GOT3 (cell line): ENCODE measurements around the gene SH2B3.

Experiments used
- DNase-seq: peaks from one replicate; lab custom pipeline; 2025; ENCODE audit warnings: mixed read lengths; lab: John Stamatoyannopoulos, UW

Gene SH2B3

DNA sequence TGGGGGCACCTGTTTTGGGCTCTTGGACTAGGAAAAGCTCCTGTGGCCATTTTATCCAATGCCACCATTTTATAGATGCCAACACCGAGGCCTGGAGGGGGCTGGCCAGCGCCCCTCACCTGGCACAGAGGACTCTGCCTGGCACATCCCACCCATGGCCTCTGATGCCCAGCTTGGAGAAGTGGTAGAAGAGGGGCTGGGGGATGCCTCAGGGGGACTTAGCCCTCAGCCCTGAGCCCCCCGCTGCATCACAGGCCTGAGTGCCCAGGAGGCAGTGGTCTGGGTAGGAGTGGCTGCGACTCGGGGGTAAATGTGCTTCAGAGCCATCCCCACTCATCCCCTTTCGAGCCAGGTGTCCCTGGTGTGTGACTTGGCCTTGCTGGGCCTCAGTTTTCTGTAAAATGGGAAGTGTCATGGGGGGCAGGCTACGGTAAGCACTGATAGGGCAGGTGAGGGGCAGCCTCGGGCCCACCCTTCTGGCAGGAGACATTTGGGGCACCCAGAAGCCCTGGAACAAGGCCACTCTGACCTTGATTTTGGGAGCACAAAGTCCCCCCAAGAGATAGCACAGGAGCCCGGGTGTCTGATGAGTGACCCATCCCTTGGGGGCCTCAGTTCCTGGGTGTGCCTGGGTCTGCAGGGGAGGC, 22.5 kb downstream of the SH2B3 start:
- no peak for DNase-seq

DNA sequence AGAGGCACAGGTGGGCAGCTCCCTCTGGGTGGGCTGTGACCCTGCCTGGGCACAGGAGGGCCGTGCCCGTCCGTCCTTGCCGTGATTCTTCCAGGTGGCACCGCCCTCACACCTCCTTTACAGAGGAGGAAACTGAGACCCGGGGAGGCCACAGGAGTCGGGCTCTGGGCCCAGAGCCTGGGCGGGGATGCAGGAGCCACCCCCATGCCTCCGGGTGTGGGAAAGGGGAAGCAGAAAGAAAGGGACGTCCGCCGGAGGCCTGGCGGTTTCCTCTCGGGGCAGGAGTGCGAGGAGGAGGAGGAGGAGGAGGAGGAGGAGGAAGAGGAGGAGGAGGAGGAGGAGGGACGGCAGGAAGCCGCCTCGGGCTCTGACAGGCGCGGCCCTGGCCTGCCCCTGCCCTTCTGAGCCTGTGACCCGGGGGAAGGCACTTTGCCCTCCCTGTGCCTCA, 23.0 kb downstream of the SH2B3 start:
- DNase-seq, result no peak

DNA sequence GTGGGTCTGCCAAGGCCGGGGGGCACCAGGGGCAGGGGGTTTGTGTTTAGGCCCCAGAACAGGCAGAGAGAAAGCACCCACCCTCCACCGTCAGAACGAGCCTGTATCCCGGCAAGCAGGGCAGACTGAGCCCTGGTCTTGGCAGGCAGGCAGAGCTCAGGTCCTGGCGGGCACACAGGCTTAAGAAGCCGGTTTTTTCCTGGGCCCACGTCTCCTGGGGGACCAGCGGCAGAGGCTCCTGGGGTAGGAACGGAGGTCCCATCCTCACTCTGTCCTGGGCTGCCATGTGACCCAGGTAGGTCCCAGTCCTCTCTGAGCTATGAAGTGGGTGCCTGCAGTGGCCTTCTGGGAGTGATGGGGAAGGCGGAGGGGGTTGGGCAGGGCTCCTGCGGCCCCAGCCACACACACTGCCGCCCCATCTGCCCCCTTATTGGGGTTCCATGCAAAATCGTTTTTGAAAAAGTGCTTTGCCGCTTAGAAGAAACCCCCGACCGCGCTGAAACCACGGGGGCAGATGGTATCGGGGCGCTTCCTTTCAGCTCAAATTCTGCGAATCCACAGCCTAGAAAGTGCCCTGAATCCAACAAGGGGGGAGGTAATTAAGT, 24.2 kb downstream of the SH2B3 start:
- DNase-seq, result no peak

DNA sequence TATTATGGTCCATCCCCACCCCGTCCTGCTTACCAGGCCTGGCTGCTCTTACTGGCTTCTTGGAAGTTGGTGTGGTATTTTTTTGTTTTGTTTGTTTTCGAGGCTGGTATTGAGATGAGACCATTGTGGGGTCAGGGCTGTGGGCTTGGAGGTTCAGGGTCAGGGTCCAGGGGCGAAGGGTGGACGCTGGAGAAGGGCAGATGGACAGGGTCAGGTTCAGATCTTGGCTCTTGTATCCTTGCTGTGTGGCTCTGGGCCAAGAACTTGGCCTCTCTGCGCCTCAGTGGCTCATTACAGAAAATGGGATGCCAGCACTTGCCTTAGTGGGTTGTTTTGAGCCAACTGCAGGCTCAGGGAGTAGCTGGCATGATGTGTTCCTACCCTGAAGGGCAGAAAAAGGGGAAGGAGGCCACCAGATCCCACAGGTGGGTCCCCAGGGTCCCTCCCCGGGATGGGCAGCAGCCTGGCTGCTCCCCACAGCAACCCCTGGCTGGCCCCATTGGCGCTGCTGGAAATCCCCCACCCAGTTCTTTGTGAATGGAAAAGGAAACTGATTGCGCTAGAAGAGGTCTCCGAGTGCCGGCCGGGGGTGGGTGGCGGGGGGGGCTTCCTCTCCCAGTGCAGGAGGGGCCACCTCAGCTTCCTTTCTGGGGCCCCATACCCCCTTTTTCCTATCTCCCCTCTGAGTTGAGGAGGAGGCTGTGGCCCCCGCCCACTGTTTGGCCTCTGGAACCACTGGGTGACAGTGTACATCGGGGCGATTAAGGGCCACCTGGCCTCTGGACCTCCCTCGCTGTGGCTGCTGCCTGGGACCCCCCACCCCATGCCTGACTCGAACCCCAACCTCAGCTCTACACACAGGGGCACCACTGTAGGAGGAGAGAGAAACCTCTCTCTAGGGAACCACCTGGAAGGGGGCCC, 25.0 kb downstream of the SH2B3 start:
- no peak for DNase-seq

DNA sequence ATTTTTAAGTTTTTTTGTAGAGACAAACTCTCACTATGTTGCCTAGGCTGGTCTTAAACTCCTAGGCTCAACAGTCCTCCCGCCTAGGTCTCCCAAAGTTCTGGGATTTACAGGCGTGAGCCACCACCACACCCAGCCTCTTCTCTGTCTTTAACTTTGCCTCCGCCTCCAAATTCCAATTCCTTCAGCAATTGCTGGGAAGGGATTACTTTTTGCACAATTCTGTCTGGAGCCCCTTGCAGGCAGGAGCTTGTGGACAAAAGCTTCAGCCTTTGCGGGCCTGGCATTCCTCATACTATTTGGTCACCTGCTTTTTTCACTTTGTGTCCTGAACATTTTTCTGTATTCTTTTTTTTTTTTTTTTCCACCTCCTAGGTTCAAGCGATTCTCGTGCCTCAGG, 26.0 kb downstream of the SH2B3 start:
- DNase-seq, result no peak

DNA sequence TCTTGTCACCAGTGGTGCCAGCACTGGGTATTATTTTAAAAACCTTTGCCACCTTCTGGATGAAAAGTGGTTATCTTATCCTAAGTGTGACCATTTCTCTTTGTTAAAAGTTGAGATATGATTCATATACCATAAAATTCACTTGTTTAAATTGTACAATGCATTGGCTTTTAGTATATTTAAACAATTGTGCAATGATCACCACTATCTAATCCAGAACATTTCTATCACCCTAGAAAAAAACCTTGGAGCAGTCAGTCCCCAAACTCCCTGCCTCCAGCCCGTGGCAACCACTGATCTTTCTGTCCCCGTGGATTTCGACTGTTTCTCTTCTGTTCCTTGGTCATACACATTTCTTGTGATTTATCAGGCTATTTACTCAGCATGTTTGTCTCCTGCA, 28.3 kb downstream of the SH2B3 start:
- no peak for DNase-seq

DNA sequence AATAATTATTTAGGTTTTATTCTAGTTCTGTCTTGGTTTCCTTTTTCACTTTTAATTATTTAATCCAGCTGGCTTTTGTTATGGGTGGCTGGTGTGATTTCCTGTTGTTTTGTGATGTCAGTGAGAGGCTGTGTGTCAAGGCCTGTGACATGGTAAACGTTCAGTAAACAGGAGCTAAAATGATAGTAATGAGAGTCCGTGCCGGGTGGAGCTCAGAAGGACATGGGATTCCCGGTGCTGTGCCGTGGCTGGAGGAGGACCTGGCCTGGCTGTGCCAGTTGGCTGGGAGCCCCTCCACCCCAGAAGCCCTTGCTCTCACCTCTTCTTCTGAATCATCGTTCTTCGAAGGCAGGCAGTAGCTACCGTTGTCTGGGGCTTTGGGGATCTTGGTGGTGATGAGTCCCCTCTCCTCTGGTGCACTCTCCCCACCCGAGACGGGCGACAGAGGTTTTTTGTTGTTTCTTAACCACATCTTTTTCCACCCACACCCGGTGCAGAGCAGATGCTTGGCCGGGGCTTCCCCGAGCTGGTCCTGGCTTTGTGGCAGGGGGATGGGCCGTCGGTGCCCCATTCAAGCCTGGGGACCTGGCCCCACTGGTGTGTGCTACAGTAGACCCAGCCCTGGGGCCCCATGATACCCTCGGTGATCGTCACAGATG, 29.1 kb downstream of the SH2B3 start:
- DNase-seq, result no peak

DNA sequence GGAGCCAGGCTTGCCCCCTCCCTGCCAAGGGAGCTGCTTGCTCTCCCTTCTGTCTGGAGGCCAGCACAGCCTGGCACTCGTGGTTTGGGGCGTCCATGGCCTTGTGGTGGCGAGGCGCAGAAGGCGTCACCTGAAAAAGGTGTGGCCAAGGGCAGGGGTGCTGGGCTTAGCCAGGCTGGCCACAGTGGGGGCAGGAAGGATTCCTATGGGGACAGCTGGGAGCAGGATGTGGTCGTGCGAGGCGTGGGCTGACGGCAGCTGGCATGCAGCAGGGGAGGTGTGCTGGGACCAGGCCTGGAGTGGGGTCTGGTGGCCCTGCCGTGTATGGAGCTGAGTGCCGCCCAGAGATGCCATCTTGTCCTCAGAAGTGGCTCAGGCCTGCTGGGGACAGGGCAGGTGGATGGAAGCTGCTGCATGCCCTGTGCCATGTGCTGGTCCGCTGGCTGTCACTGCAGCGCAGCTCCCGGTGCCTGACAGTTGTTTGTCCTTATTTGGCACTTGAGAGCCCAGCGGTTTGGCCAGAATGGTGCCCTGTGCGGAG, 30.0 kb downstream of the SH2B3 start:
- no peak for DNase-seq

DNA sequence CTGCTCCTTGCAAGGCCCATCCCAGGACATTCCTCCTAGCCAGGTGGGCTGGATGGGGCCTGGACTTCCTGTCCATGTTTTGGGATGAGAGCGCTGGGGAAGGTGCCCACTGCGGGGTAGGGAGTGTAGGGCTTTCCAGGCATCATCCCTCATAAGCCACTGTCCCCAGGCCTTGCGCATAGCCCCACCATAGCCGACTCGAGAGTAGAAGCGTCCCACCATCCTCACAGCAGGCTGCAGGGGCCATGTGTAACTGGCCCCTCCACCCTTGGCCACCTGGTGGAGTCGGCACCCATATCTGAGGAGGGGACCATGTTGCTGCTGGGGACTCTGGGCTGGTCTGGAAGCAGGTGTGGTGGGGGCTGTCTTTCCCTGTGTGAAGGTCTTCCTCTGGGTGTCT, 30.5 kb downstream of the SH2B3 start:
- no peak for DNase-seq

DNA sequence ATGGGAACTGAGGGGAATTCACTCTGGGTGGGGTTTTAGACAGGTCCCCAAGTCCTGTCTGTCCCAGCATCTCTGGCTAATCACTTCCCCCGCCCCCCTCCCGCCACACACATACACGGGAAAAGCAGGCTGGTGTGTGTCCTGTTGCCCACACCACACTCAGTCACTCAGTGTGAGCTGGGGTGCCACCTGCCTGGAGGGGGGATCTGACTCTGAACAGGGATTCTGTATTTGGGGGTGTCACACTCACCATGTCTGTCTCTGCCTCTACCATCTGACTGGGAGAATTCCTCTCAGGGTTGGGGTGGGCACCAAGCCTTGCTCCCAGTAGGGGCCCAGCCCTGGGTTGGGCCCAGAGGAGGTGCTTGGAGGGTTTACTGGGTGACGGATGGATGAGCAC, 31.1 kb downstream of the SH2B3 start:
- no peak for DNase-seq

DNA sequence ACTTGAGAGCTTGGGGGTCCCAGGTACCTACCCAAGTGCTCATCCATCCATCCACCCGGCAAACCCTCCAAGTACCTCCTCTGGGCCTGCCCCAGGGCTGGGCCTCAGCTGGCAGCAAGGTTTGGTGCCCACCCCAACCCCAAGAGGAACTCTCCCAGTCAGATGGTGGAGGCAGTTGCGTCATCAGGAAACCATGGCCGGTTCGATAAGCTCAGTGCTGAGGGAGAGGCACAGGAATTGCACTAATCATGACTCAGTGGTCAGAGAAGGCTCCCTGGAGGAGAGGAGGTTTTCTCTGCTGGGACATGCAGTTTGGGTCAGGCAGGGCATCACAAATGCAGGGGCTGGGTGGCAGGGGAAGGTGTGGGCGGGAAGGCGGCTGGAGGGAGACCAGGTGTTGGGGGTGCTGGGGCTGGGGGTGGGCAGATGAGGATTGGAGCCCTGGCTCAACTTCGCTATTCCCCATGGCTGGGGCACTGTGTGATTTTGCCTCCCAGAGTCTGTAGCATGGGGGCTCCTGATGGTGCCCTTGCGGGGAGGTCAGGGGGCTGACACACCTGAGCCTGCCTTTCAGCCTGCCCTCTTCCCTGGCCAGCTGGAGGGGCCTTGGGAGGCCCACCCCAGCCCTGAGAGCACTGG, 32.2 kb downstream of the SH2B3 start:
- no peak for DNase-seq

DNA sequence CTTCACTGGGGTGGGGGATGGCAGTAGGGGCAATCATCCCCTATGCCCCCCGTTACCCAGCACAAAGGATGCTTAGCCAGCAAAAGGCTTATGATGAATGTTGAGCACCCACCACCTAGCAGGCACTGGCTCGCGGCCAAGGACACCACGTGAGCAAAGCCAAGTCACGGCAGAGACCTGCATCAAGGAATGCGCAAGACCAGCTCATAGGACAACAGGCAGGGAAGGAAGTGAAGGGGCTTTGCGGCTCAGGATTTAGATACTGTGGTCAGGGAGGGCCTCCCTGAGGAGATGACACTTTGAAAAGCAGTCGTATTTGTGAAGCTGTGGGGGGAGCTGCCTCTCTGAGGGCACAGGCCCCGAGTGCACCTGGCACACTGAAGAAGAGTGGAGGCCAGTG, 32.8 kb downstream of the SH2B3 start:
- DNase-seq, result no peak

DNA sequence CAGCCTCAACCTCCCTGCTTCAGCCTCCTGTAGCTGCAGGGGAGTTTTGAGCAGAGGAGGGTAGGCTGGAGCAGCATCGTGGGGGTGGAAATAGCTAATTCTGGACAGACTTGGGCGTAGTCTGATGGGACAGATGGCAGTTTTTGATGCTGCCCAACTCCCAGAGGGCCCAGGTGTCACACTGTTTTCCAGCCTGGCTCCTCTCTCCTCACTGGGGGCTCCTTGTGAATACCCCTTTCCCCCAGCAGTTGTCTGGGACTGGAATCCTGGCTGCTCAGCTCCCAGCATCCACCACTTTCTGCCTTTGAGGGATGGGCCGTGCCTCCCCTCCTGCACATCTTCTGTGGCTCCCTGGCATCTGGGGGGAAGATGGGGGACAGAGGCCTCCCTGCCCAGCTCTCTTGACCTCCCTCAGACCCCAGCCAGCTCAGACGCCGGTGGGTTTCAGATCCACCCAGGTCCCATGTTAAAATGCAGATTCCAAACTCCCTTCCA, 34.0 kb downstream of the SH2B3 start:
- DNase-seq, result no peak

DNA sequence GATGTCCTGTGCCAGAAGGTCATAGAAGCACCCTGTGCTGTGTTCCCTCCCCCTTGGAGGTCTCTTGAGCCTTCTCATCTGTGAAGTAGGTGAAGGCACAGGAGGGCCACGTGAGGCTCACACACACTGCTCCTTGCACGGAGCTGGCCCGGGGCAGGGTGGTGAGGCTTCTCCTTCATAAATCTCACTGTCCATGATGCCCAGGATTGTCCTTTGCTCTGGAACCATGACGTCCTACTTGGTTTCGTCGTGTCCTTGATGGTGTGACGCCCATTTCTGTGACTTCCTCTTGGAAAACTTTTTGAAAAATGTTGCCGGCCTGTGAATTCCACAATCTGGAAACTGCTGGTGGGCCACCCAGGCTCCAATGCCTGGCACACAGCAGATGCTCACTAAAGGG, 34.4 kb downstream of the SH2B3 start:
- DNase-seq, result no peak

DNA sequence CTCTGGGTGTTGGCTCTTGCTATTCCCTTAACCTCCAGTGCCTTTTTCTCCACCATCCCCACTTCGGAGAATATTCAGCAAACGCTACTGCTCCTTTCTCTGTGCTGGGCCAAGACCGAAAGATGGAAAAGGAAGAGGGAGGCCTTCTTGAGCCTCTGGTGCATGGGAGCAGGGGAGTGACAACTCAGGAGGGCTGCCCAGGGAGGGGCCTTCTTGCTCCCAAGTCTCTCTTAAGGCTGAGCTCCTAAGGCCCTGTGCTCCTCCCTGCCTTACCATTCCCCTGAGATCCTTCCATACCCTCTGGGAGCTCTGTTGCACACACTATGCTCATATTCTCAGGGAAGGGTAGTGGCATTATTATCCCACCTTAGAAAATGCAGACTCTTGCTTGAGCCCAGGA, 34.9 kb downstream of the SH2B3 start:
- no peak for DNase-seq

DNA sequence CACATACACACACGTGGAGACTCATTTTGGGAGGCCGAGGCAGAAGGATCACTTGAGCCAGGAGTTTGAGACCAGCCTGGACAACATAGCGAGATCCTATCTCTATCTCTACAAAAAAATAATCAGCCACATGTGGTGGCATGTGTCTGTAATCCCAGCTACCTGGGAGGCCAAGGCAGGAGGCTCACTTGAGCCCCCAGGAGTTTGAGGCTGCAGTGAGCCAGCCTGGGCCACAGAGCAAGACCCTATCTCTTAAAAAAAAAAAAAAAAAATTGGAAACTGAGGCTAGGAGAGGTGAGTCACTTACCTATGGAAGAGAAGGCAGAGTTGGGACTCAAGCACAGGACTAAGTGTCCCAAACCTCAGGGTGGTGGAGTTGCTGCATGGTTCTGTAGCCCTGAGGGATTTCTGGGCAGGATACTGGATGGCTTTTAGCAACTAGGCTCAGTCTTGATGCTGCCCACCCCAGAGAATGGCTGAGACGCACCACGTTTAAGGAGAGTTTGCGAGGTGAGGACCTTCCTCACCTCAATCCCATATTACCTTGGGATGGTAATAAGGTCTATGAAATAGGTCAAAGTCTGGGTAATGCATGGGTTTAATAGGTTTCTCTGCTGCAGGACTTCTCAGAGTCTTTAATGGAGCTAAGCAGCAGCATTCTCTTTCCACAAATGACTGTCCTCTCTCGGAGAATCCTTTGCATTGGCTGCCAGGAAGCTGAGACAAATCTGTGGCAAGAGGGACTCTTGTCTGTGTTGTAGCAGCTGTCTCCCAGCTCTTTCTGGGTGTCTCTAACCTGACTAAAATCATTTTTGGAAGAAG, 35.6 kb downstream of the SH2B3 start:
- no peak for DNase-seq

DNA sequence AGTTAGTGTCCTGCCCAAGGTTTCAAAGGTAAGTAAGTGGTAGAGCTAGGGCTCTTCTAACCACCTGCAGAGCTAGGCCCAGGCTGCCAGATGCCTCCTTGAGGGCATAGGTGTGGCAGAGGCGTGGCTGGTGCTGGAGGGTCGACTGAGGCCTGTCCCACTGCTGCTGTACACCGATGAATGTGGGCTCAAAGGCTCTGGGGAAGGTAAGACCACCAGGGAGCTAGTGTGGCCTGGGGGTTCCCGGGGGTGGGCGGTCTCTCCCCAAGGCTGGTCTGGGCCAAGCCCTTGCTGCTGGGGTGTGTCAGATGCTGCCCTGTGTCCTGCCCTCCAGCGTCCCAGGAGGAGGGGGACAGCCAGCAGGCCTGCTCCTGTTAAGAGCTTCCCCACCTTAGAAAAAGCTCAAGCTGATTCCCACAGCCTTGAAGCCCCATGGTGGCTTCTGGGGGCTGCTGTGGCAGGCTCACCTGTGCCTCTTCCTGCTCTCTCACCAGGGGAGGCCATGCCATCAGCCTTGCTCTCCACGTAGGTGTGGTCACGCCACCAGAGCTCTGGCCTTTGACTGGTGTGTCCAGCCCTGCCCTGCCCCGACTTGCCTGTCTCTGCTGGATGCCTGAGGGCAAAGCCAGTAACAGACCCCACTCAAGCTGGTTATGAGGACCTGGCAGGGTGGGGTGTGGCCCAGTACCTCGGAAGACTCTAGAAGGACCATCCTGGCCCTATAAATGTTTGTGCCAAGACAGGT, 36.8 kb downstream of the SH2B3 start:
- DNase-seq, result no peak

DNA sequence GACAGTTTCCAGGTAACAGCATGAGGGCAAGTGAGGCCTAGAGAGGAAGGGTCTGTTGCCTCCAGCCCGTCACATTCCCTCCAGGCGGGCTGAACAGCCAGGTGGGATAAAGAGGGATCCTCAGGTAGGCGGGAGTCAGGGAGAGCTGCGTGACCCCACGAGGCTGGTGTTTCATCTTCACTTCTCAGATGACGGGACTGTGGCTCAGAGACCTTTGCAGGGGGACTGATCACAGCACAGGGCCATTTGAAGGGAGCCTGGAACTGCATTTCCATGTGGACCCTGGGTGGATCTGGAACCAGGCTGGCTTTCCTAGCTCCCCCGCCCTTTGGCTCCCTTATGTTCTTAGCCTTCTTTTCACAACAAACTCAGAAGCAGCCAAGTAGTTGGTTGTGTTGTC, 37.4 kb downstream of the SH2B3 start:
- no peak for DNase-seq

DNA sequence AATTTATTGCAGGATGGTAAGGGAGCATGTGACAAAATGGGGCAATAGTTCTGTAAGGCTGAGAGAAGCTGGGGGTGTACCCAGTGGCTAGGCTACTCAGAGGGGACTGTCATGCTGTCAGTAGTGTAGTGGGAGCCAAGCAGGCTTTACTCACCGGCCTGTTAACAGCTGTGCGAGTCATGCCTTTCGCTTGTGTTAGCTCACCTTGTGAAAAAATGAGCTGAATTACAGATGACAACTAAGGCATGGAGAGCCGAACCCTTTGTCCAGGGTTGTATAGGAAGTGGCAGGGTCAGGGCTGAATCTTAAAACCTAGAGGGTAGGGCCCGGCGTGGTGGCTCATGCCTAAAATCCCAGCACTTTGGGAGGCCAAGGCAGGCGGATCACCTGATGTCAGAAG, 37.9 kb downstream of the SH2B3 start:
- DNase-seq, result no peak

DNA sequence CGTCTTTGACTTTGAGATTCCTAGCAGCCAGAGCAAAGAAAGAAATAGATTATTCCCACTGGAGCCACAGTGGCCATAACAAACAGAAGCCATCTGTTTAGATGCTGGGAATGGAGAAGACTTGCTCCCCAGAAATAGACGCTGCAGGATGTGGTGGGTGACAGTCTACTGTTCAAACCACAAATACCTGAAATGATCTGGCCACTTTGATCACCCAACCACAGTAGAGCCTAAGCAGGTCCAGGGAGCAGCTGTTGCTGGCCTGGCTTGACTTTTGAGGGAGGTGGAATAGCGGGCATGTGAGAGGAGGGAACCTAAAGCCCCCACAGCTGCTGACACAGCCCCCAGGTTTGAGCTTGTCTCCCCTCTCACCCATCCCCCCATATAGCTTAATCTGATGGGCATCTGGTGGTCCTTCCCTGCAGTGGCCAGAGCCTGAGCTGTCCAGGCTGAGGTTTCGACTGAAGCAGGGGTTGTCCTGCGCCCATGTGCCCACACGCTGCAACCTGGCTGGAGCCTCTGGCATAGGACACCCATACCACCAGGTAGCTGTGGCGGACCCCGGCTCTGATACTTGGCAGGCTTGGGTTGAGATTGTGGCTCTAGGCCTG, 38.7 kb downstream of the SH2B3 start:
- no peak for DNase-seq
